HepG2 (cell line): ENCODE results near the gene ABCB9. TPM values are rescaled to one million over a fixed set of nuclear protein-coding genes. Genes with fewer than 3 reads are reported as not detected.
A peak's percentile ranks its signal among the peaks of the same experiment; 100 is the strongest.

ENCODE experiments used
- BCL6 ChIP-seq: IDR thresholded peaks from 2 replicates; pipeline ENCODE4 v1.6.1; 2016; ENCODE audit warnings: missing genetic modification reagents, missing compliant biosample characterization
- ELF1 ChIP-seq: sonication (generic); formaldehyde crosslinking; IDR thresholded peaks from 2 replicates; pipeline ENCODE4 v1.4.0; 2020; ENCODE audit warnings: missing genetic modification reagents
- ETV5 ChIP-seq: IDR thresholded peaks from 2 replicates; pipeline ENCODE4 v1.6.1; 2018; ENCODE audit warnings: missing biosample characterization, missing genetic modification reagents, inconsistent platforms, borderline replicate concordance
- HDAC1 ChIP-seq: sonication (generic); formaldehyde crosslinking; IDR thresholded peaks from 2 replicates; pipeline ENCODE4 v1.5.1; 2020; ENCODE audit warnings: mild to moderate bottlenecking, missing genetic modification reagents
- HNRNPK ChIP-seq: fragments of 200-400 bp; formaldehyde crosslinking; IDR thresholded peaks from 2 replicates; pipeline ENCODE4 v1.6.1; 2018; ENCODE audit warnings: low read length, low read depth, moderate library complexity, mild to moderate bottlenecking; ENCODE audit not compliant: poor library complexity, severe bottlenecking
- JUN ChIP-seq: sonication (generic); formaldehyde crosslinking; IDR thresholded peaks from 2 replicates; pipeline ENCODE4 v1.4.0; 2020; ENCODE audit warnings: mild to moderate bottlenecking, missing genetic modification reagents
- MTA1 ChIP-seq: sonication (generic); formaldehyde crosslinking; IDR thresholded peaks from 2 replicates; pipeline ENCODE4 v1.4.0; 2020; ENCODE audit warnings: missing genetic modification reagents, mild to moderate bottlenecking, borderline replicate concordance
- MTF1 ChIP-seq: sonication (generic); formaldehyde crosslinking; IDR thresholded peaks from 2 replicates; pipeline ENCODE4 v1.5.0; 2020; ENCODE audit warnings: missing genetic modification reagents
- MYC ChIP-seq: sonication (generic); formaldehyde crosslinking; IDR thresholded peaks from 2 replicates; pipeline ENCODE4 v1.9.0; 2021; ENCODE audit warnings: missing genetic modification reagents, borderline replicate concordance
- NCOR1 ChIP-seq: fragments of 200-600 bp; sonication (generic); IDR thresholded peaks from 2 replicates; pipeline ENCODE4 v1.7.0; 2017; ENCODE audit warnings: antibody characterized with exemption, low read length, borderline replicate concordance
- RARG ChIP-seq: sonication (generic); formaldehyde crosslinking; IDR thresholded peaks from 2 replicates; pipeline ENCODE4 v1.4.0; 2020; ENCODE audit warnings: low read depth, mild to moderate bottlenecking, missing genetic modification reagents
- RFX5 ChIP-seq: IDR thresholded peaks from 2 replicates; pipeline ENCODE4 v1.6.1; 2011; ENCODE audit warnings: low read depth, low read length, improper control_type of control experiment
- SMYD3 ChIP-seq: sonication (generic); formaldehyde crosslinking; IDR thresholded peaks from 2 replicates; pipeline ENCODE4 v1.8.1; 2023; ENCODE audit warnings: mild to moderate bottlenecking, missing genetic modification reagents
- TBP ChIP-seq: sonication (generic); formaldehyde crosslinking; IDR thresholded peaks from 2 replicates; pipeline ENCODE4 v1.5.0; 2020; ENCODE audit warnings: missing genetic modification reagents
- TCF7 ChIP-seq: sonication (generic); IDR thresholded peaks from 2 replicates; pipeline ENCODE4 v1.6.1; 2016; ENCODE audit warnings: antibody characterized with exemption, low read depth
- YY1 ChIP-seq: IDR thresholded peaks from 2 replicates; pipeline ENCODE4 v1.6.1; 2011; ENCODE audit warnings: low read length, low read depth, moderate library complexity, mild to moderate bottlenecking; ENCODE audit not compliant: insufficient read depth, insufficient replicate concordance
- ZBTB20 ChIP-seq: sonication (generic); formaldehyde crosslinking; IDR thresholded peaks from 2 replicates; pipeline ENCODE4 v1.8.1; 2023; ENCODE audit warnings: missing genetic modification reagents, low read depth, mild to moderate bottlenecking, borderline replicate concordance
- ZKSCAN8 ChIP-seq: IDR thresholded peaks from 2 replicates; pipeline ENCODE4 v1.6.1; 2016; ENCODE audit warnings: borderline replicate concordance, missing genetic modification reagents, missing compliant biosample characterization
- ZNF333 ChIP-seq: sonication (generic); formaldehyde crosslinking; IDR thresholded peaks from 2 replicates; pipeline ENCODE4 v1.4.0; 2020; ENCODE audit warnings: mild to moderate bottlenecking, missing genetic modification reagents, borderline replicate concordance
- ZNF496 ChIP-seq: sonication (generic); formaldehyde crosslinking; IDR thresholded peaks from 2 replicates; pipeline ENCODE4 v1.8.1; 2023; ENCODE audit warnings: mild to moderate bottlenecking, moderate library complexity, missing genetic modification reagents; ENCODE audit not compliant: insufficient replicate concordance
- ZNF569 ChIP-seq: sonication (generic); formaldehyde crosslinking; IDR thresholded peaks from 2 replicates; pipeline ENCODE4 v1.5.0; 2020; ENCODE audit warnings: mild to moderate bottlenecking, missing genetic modification reagents, moderate library complexity, borderline replicate concordance
- polyA plus RNA-seq, 8 experiments: library from polyadenylated mRNA; depleted of rRNA in 3 of 8; stranded (reverse) in 7 of 8; unstranded in 1 of 8; fragments of >200 nt; fragmentation: Illumina TruSeq in 4 of 8; extraction: Trizol in 4 of 8; gene quantifications; 2 replicates each; pipeline versions ENCODE4 v1.2.1 to v1.2.3, GENCODE V29; 2011 to 2016; ENCODE audit warnings: low read depth in 4 of 8, missing spikeins in 1 of 8, mixed read lengths in 1 of 8; ENCODE audit not compliant: insufficient read depth in 1 of 8
- total RNA-seq, 5 experiments: library from RNA; depleted of rRNA; stranded (reverse); fragments of >200 nt; fragmentation: Illumina TruSeq; extraction: Trizol; gene quantifications; 2 replicates each; pipeline ENCODE4 v1.2.3, GENCODE V29; 2016; ENCODE audit warnings: low read depth in 1 of 5
- TF ChIP-seq, protein P1 (sequence below): sonication (generic); formaldehyde crosslinking; IDR thresholded peaks from 2 replicates; pipeline ENCODE4 v1.4.0; 2020; ENCODE audit warnings: missing genetic modification reagents
- TF ChIP-seq, protein P2 (sequence below): sonication (generic); formaldehyde crosslinking; IDR thresholded peaks from 2 replicates; pipeline ENCODE4 v1.8.0; 2022; ENCODE audit warnings: mild to moderate bottlenecking, missing genetic modification reagents; ENCODE audit not compliant: insufficient replicate concordance

ABCB9 gene
- total and polyA plus RNA-seq, 2 of the 13 experiments (the other 11 are each of a cell fraction or from before 2014, with no cell fraction given): 5.1 to 6.0 TPM

DNA sequence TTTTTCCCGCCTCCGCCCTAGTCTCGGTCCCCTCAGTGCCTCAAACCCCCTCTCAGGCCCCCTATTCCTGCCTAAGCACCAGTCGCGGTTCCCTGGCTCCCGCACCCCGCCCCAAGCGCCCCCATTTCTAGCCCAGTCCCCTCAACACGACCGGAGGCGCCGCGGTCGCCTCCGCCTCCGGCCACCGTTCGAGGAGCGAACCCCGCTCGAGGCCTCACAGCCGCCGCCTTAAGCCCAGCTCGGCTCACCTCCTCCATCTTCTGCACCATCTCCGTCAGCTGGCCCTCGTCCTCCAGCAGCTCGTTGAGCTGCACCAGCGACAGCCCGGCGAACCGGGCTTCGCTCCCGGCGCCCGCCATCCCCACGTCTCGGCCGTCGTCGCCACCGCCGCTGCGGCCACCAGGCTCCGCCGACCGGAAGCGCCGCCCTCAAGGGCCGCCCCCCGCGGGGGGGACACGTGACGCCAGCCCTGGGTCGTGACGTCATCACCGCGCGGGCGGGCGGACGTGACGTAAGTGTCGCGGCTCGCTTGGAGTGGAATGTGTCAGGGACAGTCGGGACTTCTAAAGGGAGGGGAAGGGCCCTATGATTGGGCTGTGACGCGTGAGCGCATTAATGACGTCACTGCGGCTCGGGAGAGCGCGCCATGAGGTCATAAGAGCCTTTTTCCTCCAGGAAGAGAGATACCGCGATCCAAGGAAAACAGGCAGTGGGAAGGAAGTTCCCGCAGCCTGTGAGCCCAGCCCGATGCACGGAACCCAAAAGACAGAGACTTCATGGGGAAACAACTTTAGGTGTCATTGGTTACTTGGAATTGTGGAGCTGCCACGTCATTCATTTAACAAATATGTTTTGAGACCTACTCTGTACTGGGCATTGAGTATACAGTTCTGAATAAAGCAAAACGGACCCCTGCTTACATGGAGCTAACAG lies 70.3 kb downstream of the ABCB9 start, which contains the start of gene VPS37B (continued):
- TF ChIP-seq, protein P1, sequence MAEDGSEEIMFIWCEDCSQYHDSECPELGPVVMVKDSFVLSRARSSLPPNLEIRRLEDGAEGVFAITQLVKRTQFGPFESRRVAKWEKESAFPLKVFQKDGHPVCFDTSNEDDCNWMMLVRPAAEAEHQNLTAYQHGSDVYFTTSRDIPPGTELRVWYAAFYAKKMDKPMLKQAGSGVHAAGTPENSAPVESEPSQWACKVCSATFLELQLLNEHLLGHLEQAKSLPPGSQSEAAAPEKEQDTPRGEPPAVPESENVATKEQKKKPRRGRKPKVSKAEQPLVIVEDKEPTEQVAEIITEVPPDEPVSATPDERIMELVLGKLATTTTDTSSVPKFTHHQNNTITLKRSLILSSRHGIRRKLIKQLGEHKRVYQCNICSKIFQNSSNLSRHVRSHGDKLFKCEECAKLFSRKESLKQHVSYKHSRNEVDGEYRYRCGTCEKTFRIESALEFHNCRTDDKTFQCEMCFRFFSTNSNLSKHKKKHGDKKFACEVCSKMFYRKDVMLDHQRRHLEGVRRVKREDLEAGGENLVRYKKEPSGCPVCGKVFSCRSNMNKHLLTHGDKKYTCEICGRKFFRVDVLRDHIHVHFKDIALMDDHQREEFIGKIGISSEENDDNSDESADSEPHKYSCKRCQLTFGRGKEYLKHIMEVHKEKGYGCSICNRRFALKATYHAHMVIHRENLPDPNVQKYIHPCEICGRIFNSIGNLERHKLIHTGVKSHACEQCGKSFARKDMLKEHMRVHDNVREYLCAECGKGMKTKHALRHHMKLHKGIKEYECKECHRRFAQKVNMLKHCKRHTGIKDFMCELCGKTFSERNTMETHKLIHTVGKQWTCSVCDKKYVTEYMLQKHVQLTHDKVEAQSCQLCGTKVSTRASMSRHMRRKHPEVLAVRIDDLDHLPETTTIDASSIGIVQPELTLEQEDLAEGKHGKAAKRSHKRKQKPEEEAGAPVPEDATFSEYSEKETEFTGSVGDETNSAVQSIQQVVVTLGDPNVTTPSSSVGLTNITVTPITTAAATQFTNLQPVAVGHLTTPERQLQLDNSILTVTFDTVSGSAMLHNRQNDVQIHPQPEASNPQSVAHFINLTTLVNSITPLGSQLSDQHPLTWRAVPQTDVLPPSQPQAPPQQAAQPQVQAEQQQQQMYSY (CRISPR knock-in tag): no peak
- TF ChIP-seq TCF7: no peak
- peak; percentile 86; the same call in 1 of the 2 replicates for TF ChIP-seq MTA1 (CRISPR knock-in tag)
- TF ChIP-seq MYC (CRISPR knock-in tag): peak; percentile 40; the same call in 1 of the 2 replicates
- no peak for TF ChIP-seq NCOR1
- TF ChIP-seq ZNF569 (CRISPR knock-in tag): no peak
- TF ChIP-seq RARG: no peak
- no peak for TF ChIP-seq SMYD3
- TF ChIP-seq HDAC1 (CRISPR knock-in tag): peak; percentile 70
- no peak for TF ChIP-seq TBP (CRISPR knock-in tag)
- TF ChIP-seq ZBTB20 (CRISPR knock-in tag): 0 out of 2 replicates have a peak, but pooled peaks have one; percentile 22
- peak; percentile 61; the same call in 1 of the 2 replicates for TF ChIP-seq RFX5
- no peak for TF ChIP-seq ZNF496
- peak; percentile 53; the same call in 1 of the 2 replicates for TF ChIP-seq ELF1 (CRISPR knock-in tag)
- no peak for TF ChIP-seq ZKSCAN8 (CRISPR knock-in tag)
- peak; percentile 90 for TF ChIP-seq ETV5 (CRISPR knock-in tag)
- TF ChIP-seq, protein P2, sequence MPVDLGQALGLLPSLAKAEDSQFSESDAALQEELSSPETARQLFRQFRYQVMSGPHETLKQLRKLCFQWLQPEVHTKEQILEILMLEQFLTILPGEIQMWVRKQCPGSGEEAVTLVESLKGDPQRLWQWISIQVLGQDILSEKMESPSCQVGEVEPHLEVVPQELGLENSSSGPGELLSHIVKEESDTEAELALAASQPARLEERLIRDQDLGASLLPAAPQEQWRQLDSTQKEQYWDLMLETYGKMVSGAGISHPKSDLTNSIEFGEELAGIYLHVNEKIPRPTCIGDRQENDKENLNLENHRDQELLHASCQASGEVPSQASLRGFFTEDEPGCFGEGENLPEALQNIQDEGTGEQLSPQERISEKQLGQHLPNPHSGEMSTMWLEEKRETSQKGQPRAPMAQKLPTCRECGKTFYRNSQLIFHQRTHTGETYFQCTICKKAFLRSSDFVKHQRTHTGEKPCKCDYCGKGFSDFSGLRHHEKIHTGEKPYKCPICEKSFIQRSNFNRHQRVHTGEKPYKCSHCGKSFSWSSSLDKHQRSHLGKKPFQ (CRISPR knock-in tag): no peak
- no peak for TF ChIP-seq ZNF333
- TF ChIP-seq YY1: peak; percentile 49
- peak; percentile 17 for TF ChIP-seq HNRNPK
- TF ChIP-seq BCL6 (CRISPR knock-in tag): 0 out of 2 replicates have a peak, but pooled peaks have one; percentile 37
- TF ChIP-seq MTF1 (CRISPR knock-in tag): no peak
- peak; percentile 60; the same call in 1 of the 2 replicates for TF ChIP-seq JUN (CRISPR knock-in tag)
